Osteoblast (primary cell): ENCODE measurements around the gene P2RY14. TPM values are rescaled to one million over a fixed set of nuclear protein-coding genes. Genes with fewer than 3 reads are reported as not detected.

Source experiments
- DNase-seq: peaks from one replicate; pipeline ENCODE4 v3.0.0; 2011; ENCODE audit warnings: low spot score, mixed read lengths; ENCODE audit not compliant: insufficient read length; ENCODE audit errors: missing footprints
- H2AFZ ChIP-seq: 2 replicates; pipeline ENCODE4 v1.6.0; 2011; ENCODE audit warnings: mild to moderate bottlenecking, low read length
- H3K27ac ChIP-seq: 2 replicates; pipeline ENCODE4 v1.5.1; 2011; ENCODE audit warnings: mild to moderate bottlenecking, low read depth, low read length, moderate library complexity
- H3K27me3 ChIP-seq: 2 replicates; pipeline ENCODE4 v1.6.0; 2012; ENCODE audit warnings: mild to moderate bottlenecking, control low read depth, inconsistent platforms, low read length, moderate library complexity; ENCODE audit not compliant: insufficient read depth
- H3K36me3 ChIP-seq: 2 replicates; pipeline ENCODE4 v1.5.1; 2011; ENCODE audit warnings: mild to moderate bottlenecking, low read length, control low read depth, moderate library complexity; ENCODE audit not compliant: insufficient read depth
- H3K4me1 ChIP-seq: 2 replicates; pipeline ENCODE4 v1.5.1; 2011; ENCODE audit warnings: mild to moderate bottlenecking, low read length, control low read depth, moderate library complexity; ENCODE audit not compliant: insufficient read depth
- H3K4me2 ChIP-seq: 2 replicates; pipeline ENCODE4 v1.6.0; 2011; ENCODE audit warnings: mild to moderate bottlenecking, low read length; ENCODE audit not compliant: insufficient read depth
- H3K4me3 ChIP-seq: fragments of 200-600 bp; sonication (generic); 3 replicates; pipeline ENCODE4 v1.5.1; 2012; ENCODE audit warnings: mild to moderate bottlenecking, low read length, inconsistent platforms; ENCODE audit not compliant: insufficient read depth
- H3K79me2 ChIP-seq: 2 replicates; pipeline ENCODE4 v1.6.0; 2012; ENCODE audit warnings: mild to moderate bottlenecking, low read length, control low read depth, inconsistent platforms; ENCODE audit not compliant: insufficient read depth
- H3K9me3 ChIP-seq: 2 replicates; pipeline ENCODE4 v1.5.1; 2011; ENCODE audit warnings: low read depth, low read length, control low read depth
- H4K20me1 ChIP-seq: 2 replicates; pipeline ENCODE4 v1.6.0; 2012; ENCODE audit warnings: mild to moderate bottlenecking, low read length, control low read depth; ENCODE audit not compliant: insufficient read depth
- CTCF ChIP-seq: IDR thresholded peaks from 2 replicates; pipeline ENCODE4 v1.5.1; 2011; ENCODE audit warnings: mild to moderate bottlenecking, low read depth, low read length, moderate library complexity; ENCODE audit errors: extremely low read depth
- total RNA-seq: library from RNA; depleted of rRNA; stranded (reverse); fragments of >200 nt; gene quantifications from 2 replicates; pipeline ENCODE4 v1.2.3, GENCODE V29; 2012

P2RY14 gene
- total RNA-seq, 1 donor: not detected

DNA sequence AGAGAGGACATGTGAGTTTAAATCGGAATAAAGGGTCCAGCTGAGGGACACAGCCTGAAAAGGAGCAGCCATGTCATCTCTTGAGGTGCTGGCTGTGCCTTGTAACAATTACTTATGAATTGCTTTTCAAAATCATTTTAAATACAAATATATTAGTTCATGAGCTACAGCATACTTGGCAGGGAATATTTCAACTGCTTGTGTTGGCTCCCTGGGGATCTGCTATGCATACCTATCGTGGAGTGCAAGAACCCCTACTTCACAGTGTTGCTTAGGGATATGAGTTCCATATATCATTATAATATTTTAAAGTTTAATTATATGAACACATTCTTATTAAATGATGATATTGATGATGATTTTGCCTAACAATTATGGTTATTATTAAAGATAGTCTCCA, 19.1 kb upstream of the P2RY14 start:
- no peaks in the 10 kb centered on the region for H4K20me1 ChIP-seq
- no peak overlapping the region for H3K4me3 ChIP-seq
- TF ChIP-seq CTCF: no peak
- no peak overlapping the region for H3K27ac ChIP-seq
- H2AFZ ChIP-seq: no peak overlapping the region
- H3K4me2 ChIP-seq: no peak overlapping the region
- peaks cover 10% of the 10 kb centered on the region for H3K4me1 ChIP-seq
- DNase-seq: no peak
- no peaks in the 10 kb centered on the region for H3K36me3 ChIP-seq
- H3K9me3 ChIP-seq: no peaks in the 10 kb centered on the region
- H3K79me2 ChIP-seq: no peaks in the 10 kb centered on the region
- H3K27me3 ChIP-seq: peaks cover 6% of the 10 kb centered on the region

DNA sequence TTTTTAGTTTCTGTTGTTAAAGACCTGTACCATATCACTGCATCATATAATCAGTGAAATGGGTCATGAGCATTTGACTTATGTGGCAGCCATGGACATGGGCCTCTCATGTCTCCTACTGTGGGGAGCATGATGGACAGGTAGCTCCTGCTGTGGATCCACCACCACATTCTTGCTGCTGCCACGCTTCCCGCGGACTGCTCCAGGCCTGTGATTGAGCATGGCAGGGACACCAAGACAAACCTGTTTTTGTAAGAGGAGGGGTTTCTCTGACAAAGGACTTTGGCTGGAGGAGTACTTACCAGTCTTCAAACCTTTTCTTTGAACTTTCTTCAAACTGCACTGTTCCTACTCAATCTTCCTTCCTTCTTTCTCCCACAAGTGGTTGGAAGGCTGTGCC, 17.9 kb upstream of the P2RY14 start:
- no peaks in the 10 kb centered on the region for H3K79me2 ChIP-seq
- H3K27me3 ChIP-seq: peaks cover 6% of the 10 kb centered on the region
- no peak overlapping the region for H2AFZ ChIP-seq
- H3K27ac ChIP-seq: no peak overlapping the region
- H4K20me1 ChIP-seq: no peaks in the 10 kb centered on the region
- H3K4me3 ChIP-seq: no peak overlapping the region
- H3K9me3 ChIP-seq: no peaks in the 10 kb centered on the region
- no peak for DNase-seq
- TF ChIP-seq CTCF: no peak
- H3K36me3 ChIP-seq: no peaks in the 10 kb centered on the region
- H3K4me2 ChIP-seq: no peak overlapping the region
- H3K4me1 ChIP-seq: peaks cover under 1% of the 10 kb centered on the region

DNA sequence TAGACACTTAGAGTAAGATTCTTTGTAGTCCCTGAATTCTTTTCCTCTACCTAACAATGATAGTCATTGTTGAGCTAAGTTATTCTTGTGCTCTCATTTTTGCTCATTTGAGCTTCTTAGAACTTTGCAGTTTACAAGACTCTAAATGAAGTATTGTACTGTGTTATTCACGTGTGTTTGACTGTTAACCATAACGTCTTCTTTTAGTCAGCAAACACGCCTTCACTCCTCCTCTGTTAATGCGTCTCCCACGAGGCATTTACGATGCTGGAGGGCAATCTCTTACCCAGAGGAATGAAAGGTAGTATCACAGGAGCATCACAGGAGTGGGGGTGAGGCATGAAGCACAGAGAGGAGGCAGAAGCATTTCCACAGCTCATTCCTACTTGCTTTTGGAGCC, 14.8 kb upstream of the P2RY14 start:
- H3K36me3 ChIP-seq: no peaks in the 10 kb centered on the region
- no peak overlapping the region for H2AFZ ChIP-seq
- H3K27me3 ChIP-seq: no peaks in the 10 kb centered on the region
- no peak overlapping the region for H3K27ac ChIP-seq
- no peaks in the 10 kb centered on the region for H3K79me2 ChIP-seq
- DNase-seq: no peak
- TF ChIP-seq CTCF: no peak
- H3K4me3 ChIP-seq: no peak overlapping the region
- H3K4me2 ChIP-seq: no peak overlapping the region
- H3K9me3 ChIP-seq: no peaks in the 10 kb centered on the region
- H3K4me1 ChIP-seq: no peaks in the 10 kb centered on the region
- no peaks in the 10 kb centered on the region for H4K20me1 ChIP-seq

GRCh38 chr3:151290673-151291072, 12.3 kb upstream of the P2RY14 start:
- no peaks in the 10 kb centered on the region for H3K36me3 ChIP-seq
- H4K20me1 ChIP-seq: no peaks in the 10 kb centered on the region
- no peak overlapping the region for H3K4me2 ChIP-seq
- H2AFZ ChIP-seq: no peak overlapping the region
- DNase-seq: no peak
- H3K79me2 ChIP-seq: no peaks in the 10 kb centered on the region
- no peak overlapping the region for H3K4me3 ChIP-seq
- TF ChIP-seq CTCF: peak; percentile 64
- no peaks in the 10 kb centered on the region for H3K27me3 ChIP-seq
- no peak overlapping the region for H3K27ac ChIP-seq
- H3K9me3 ChIP-seq: no peaks in the 10 kb centered on the region
- H3K4me1 ChIP-seq: no peaks in the 10 kb centered on the region
